A204.1 (cell line): ENCODE data around the gene SEMA5B.

Experiments used
- FAIRE-seq: peaks from 2 replicates; lab custom pipeline; 2012; peaks lifted over from hg19 to GRCh38; lab: Jason Lieb, UNC

SEMA5B gene

GRCh38 chr3:122923611-122924010 is 104.0 kb downstream of the SEMA5B start:
- no peak for FAIRE-seq

GRCh38 chr3:122921791-122922651 is 105.5 kb downstream of the SEMA5B start:
- no peak for FAIRE-seq

GRCh38 chr3:122920986-122921385 is 106.6 kb downstream of the SEMA5B start:
- FAIRE-seq, result no peak

GRCh38 chr3:122919291-122919610 is 108.3 kb downstream of the SEMA5B start:
- FAIRE-seq, result no peak

GRCh38 chr3:122918576-122919290 is 108.8 kb downstream of the SEMA5B start:
- FAIRE-seq, result no peak

- no peak for FAIRE-seq
Observed at GRCh38 chr3:122917412-122917811, 110.2 kb downstream of the SEMA5B start.

- no peak for FAIRE-seq
Observed at GRCh38 chr3:122916580-122916979, 111.0 kb downstream of the SEMA5B start.

GRCh38 chr3:122916084-122916483 is 111.5 kb downstream of the SEMA5B start:
- FAIRE-seq, result no peak

GRCh38 chr3:122915300-122916055 is 112.1 kb downstream of the SEMA5B start:
- FAIRE-seq, result no peak

- FAIRE-seq, result no peak
Observed at GRCh38 chr3:122913539-122914100, 113.9 kb downstream of the SEMA5B start.

GRCh38 chr3:122912772-122913538 is 114.6 kb downstream of the SEMA5B start:
- no peak for FAIRE-seq

- FAIRE-seq, result no peak
Observed at GRCh38 chr3:122911901-122912300, 115.7 kb downstream of the SEMA5B start.

- FAIRE-seq, result no peak
Observed at GRCh38 chr3:122908251-122908650, 119.3 kb downstream of the SEMA5B start.

GRCh38 chr3:122907471-122907870 is 120.1 kb downstream of the SEMA5B start:
- no peak for FAIRE-seq

GRCh38 chr3:122903171-122903570 is 124.4 kb downstream of the SEMA5B start:
- FAIRE-seq, result no peak

GRCh38 chr3:122902326-122902725 is 125.2 kb downstream of the SEMA5B start:
- no peak for FAIRE-seq

- FAIRE-seq, result no peak
Observed at GRCh38 chr3:122898298-122898697, 129.3 kb downstream of the SEMA5B start.

GRCh38 chr3:122893754-122894668 is 133.6 kb downstream of the SEMA5B start:
- no peak for FAIRE-seq

GRCh38 chr3:122893282-122893681 is 134.3 kb downstream of the SEMA5B start:
- no peak for FAIRE-seq

GRCh38 chr3:122892118-122892960 is 135.2 kb downstream of the SEMA5B start:
- no peak for FAIRE-seq
